H1 (cell line): Measurements from ENCODE around the gene INTS15. TPM values are rescaled to one million over a fixed set of nuclear protein-coding genes. Genes with fewer than 3 reads are reported as not detected.

Experiments used
- CTBP2 ChIP-seq: IDR thresholded peaks from 2 replicates; pipeline ENCODE4 v1.7.0; 2011; ENCODE audit warnings: borderline replicate concordance, mild to moderate bottlenecking, moderate library complexity, mixed read lengths, low read length; ENCODE audit not compliant: insufficient read depth, insufficient read length
- HDAC2 ChIP-seq, 2 experiments: fragments of 300-600 bp in 1 of 2; sonication (generic) in 1 of 2; IDR thresholded peaks; 2 replicates each; pipeline ENCODE4 v1.6.1; 2011 to 2012; ENCODE audit warnings: low read depth in 2 of 2, low read length in 2 of 2, mild to moderate bottlenecking in 2 of 2, moderate library complexity in 2 of 2, borderline replicate concordance in 1 of 2, inconsistent platforms in 1 of 2
- KDM4A ChIP-seq: IDR thresholded peaks from one replicate; pipeline ENCODE4 v1.7.1; 2012; ENCODE audit warnings: low read depth, mild to moderate bottlenecking, moderate library complexity, low read length, inconsistent platforms; ENCODE audit not compliant: severe bottlenecking
- PHF8 ChIP-seq: fragments of 200-600 bp; sonication (generic); conservative IDR thresholded peaks from 2 replicates; pipeline ENCODE4 v1.7.1; 2012; ENCODE audit warnings: low read depth, mild to moderate bottlenecking, inconsistent platforms, low read length, moderate library complexity
- TEAD4 ChIP-seq: IDR thresholded peaks from 2 replicates; pipeline ENCODE4 v1.6.1; 2012; ENCODE audit warnings: low read depth, low read length, inconsistent platforms, mixed read lengths
- YY1 ChIP-seq: IDR thresholded peaks from 2 replicates; pipeline ENCODE4 v1.6.1; 2011; ENCODE audit warnings: low read depth, mild to moderate bottlenecking, low read length
- polyA plus RNA-seq, 7 experiments: library from polyadenylated mRNA; depleted of rRNA in 3 of 7; stranded (reverse) in 5 of 7; unstranded in 2 of 7; fragments of >200 nt in 5 of 7; fragments of 200-250 nt in 2 of 7; gene quantifications; 1 replicate in 5 of 7; 2 replicates in 1 of 7; 4 replicates in 1 of 7; pipeline versions ENCODE4 v1.2.1 to v1.2.3, GENCODE V29; 2011 to 2013; ENCODE audit warnings: missing spikeins in 2 of 7, mixed read lengths in 2 of 7
- total RNA-seq: library from RNA; stranded (reverse); fragmentation: NEBNext Ultra II Directional; extraction: Animal tissue kit (Norgen Biotek cat#: 25700); gene quantifications from 2 replicates; pipeline ENCODE4 v1.2.1, GENCODE V29; 2021
- TF ChIP-seq, protein P1 (sequence below), 3 experiments: IDR thresholded peaks; 1 replicate in 2 of 3; 2 replicates in 1 of 3; pipeline versions ENCODE4 v1.5.1 to v1.6.1; 2011; ENCODE audit warnings: low read length in 3 of 3, mild to moderate bottlenecking in 3 of 3, inconsistent platforms in 2 of 3, low read depth in 1 of 3, moderate library complexity in 1 of 3; ENCODE audit not compliant: insufficient read depth in 1 of 3; ENCODE audit errors: control extremely low read depth in 1 of 3

Gene INTS15
- total and polyA plus RNA-seq, 2 of the 8 experiments (the other 6 are each of a cell fraction or from before 2014, with no cell fraction given): 23.0 to 25.7 TPM

DNA sequence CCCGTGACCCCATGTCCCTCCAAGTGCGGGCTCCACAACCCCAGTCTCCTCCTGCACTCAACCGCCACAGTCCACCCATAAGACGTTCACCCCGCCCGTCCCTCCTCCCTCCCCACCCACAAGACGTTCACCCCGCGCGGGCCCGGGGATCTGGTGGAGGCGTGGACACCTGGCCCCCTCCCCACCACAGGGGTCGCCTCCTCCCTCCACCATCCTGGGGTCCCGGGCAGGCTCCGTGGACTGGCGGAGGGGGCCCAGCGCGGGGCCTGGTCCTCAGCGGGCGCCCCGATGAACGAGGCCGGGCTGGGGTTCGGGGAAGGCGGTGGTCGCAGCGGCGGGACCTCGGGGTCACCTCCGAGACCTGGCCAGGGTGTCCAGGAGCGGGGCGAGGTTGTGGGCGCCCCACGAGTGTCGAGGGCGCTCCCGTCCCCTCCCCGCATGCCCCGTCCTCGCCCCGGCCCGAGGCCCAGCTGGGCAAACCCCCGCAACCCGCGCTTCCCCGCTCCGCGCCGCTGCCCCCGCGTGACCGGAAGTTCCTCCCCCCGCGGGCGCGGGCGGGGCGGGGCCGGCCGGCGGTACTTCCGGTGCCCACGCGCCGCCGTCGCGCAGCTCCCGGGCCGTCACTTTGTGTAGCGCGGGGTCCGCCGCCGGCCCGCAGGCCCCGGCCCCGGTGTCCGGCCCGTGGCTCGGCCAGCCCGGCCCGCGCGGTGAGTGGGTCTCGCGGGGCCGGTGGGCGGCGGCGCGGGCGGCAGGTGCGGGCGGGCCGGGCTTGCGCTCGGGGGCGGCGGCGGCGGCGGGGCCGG lies 47.1 kb downstream of the INTS15 start, which contains the start of gene ZNF316 (continued):
- TF ChIP-seq, protein P1, sequence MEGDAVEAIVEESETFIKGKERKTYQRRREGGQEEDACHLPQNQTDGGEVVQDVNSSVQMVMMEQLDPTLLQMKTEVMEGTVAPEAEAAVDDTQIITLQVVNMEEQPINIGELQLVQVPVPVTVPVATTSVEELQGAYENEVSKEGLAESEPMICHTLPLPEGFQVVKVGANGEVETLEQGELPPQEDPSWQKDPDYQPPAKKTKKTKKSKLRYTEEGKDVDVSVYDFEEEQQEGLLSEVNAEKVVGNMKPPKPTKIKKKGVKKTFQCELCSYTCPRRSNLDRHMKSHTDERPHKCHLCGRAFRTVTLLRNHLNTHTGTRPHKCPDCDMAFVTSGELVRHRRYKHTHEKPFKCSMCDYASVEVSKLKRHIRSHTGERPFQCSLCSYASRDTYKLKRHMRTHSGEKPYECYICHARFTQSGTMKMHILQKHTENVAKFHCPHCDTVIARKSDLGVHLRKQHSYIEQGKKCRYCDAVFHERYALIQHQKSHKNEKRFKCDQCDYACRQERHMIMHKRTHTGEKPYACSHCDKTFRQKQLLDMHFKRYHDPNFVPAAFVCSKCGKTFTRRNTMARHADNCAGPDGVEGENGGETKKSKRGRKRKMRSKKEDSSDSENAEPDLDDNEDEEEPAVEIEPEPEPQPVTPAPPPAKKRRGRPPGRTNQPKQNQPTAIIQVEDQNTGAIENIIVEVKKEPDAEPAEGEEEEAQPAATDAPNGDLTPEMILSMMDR (IDR thresholded peaks at IDR 0.05; ENCODE audit: control extremely low read depth in 1 of 3, insufficient read depth in 1 of 3, low read depth in 1 of 3, low read length in 3 of 3): no peak
- no peak for TF ChIP-seq YY1
- TF ChIP-seq PHF8: peak; percentile 45
- no peak for TF ChIP-seq TEAD4
- no peak for TF ChIP-seq CTBP2
- TF ChIP-seq HDAC2 (IDR thresholded peaks at IDR 0.05; ENCODE audit: borderline replicate concordance in 1 of 2, low read depth in 2 of 2, low read length in 2 of 2): 0 out of 4 replicates have a peak, but pooled peaks of 1 of the 2 experiments have one; percentile 22
- peak; percentile 25 for TF ChIP-seq KDM4A
